Activated CD8-positive, alpha-beta memory T cell treated with anti-CD3 and anti-CD28 coated beads for 24 hours (primary cell): ENCODE measurements around the gene MAP7.

Experiments
- DNase-seq: peaks from one replicate; pipeline ENCODE4 v3.0.0-alpha.2; 2020

The MAP7 gene

DNA sequence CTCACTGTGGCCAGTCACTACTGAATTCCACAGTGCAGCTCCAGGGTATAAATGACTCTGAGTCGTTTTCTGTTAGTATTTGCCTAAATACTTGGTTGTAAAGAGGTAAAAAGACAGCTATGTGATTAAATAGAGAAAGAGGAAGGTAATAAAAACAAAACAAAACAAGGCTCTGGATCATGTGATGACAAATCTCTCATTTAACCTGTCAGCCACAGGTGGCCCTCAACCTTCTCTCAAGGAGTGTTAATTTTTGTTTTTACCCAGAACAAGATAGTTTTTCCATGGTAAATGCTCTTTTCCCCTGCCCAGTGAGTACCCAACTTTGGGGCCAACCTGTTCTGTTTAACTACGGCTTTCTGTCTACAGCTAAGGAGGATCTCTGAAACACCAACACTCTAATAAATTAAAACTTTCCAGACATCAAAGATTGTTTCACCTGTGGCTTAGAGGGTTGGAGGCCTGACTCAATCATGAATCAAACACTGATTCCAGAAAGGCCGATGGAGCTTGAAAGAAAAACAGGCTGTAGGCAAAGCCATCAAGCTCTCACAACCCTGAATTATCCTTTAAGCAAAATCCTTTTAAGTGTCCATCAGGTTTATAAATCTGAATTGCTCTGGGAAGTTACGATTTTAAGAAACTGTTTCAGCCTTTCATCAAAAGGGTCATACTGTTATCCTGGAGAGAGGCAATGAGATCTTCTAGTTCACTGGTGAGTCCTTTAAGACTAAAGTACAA, 179.1 kb downstream of the MAP7 start:
- no peak for DNase-seq

DNA sequence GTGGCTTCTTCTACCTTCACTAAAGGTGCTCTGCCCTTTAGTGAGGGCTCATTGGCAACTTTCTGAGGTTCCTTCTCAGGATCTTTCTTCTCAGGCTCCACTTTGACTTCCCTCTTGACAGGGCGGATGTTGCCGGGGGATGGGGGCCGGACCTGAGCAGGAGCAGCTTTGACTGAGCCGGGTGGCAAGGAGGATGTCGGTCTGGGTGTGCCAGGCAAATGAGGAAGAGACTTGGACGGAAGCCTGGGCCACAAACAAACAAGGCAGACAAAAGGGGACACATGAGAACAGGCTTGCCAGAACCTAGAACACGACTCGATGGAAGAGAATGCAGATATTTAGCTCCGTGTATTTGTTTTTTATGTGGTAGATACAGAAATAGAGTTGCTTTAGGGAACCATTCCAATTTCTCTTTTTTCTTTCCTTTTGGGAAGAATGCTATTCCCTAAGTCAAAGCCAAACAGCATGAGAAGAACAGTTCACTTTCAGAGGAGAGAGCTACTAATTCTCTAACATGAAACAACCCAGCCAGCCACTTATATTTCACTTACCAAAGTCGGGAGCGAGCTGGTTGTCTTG, 184.4 kb downstream of the MAP7 start:
- DNase-seq, result no peak

DNA sequence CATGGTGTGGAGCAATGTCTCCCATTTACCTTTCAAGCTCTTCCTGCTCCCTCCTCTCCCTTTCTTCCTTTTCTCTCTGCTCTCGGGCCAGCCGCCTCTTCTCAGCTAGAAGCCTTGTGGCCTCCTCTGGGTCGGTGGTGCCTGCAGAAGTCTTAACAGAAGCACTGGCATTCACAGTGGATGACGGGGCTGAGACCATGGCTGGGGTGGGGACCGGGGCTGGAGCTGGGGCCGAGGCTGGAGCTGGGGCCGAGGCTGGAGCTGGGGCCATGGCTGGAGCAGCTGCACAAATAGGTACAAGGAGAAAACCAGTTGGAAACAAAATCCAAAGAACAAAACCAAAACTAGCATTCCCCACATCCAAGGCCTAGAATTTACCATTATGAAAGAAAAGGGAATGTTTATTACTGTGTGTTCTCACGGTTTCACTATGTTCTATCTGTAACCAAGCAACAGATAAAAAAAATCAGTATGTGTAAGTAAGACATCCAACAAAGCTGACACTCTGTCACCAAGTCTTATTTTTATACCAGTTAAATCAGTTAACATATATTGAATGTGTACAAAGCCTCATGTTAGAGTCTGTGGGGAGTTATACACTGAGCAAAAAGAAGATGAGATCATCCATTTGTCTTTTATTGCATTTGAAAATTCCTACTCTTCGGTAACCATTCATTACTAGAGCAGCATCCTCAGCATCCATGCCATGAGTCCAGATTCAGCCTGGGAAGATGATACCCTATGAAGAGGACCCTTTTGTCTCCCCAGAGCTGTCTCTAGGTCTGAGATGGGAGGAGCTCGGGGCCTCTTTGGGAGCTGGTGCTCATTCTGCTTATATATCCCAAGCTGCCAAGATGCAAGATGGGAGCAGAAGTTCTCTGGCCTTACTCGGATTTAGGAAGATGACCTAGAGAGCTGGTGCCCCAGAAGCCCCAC, 187.5 kb downstream of the MAP7 start:
- DNase-seq, result no peak

DNA sequence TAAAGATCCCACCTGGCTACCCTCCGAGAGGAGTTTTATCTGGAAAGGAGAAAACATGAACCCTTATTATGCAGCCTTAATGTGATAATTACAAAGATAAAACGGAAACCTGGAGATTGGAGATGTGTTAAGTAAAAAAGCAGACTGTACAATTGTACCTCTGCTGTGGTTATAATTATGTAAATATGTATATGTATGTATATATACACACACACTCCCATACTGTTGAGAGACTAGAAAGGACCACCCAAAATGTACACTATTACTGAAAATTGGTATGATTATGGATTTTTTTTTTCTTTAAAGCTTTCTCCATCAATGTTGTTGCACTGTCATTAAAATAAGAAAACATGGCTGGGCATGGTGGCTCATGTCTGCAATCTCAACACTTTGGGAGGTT, 188.4 kb downstream of the MAP7 start:
- no peak for DNase-seq

DNA sequence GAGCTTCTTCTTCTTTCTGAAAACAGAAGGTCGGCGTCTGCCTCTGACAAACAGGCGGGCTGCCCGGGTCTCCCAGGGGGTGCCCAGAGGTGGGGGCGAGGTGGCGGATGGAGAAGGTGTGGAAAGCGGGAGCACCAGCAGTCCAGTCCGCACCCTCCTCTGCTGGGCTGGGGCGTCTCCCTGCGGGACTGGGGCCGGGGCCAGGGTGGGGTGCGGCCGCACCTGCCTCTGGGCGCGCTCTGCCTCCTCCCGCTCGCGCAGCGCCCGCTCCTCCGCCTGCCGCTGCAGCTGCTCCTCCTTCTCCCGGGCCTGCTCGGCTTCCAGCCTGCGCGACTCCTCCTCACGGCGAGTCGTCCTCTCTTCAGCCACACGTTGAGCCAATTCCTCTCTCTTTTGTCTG, 189.4 kb downstream of the MAP7 start:
- no peak for DNase-seq

DNA sequence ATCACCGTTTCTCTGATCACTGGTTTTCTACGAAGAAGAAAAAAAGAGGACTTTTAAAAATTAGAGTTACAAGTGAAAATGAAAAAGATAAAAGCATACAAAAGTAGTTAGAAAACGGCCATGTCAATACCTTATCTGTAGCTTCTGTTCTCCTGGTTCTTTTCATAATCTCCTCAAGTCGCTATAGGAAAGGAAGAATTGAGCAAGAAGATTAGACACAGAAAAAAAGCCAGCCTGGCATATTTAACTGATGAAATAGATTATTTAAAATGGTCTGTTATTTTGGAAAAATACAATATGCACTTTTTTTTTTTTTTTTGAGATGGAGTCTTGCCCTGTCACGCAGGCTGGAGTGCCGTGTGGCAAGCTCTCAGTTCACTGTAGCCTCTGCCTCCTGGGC, 190.4 kb downstream of the MAP7 start:
- DNase-seq, result no peak

DNA sequence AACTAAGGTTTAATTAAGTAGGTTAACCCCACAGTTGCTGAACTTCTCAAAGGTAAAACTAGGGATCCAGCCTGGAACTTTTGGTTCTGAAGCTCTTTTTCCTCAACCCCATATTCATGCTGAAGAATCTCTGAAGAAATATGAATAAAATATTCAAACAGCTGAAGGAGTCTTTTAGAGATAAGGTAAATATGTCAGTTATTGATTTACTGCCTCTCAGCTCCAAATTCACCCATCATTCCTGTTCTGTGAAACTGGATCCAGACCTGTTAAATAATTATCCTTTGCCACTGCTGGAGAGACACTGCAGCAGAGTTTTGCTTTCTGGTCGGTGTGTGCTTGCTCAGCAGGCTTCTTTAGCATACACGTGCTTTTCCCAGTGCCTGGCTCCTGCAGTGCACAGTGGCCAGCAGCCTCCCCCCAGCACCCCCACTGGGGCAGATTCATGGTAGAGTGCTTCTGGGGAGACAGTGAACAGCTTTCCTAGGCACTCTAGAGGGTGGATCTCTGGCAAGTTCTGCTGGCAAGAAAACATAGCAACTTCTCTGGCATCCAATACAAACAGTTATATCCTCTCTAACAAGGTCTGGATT, 198.6 kb downstream of the MAP7 start:
- DNase-seq, result no peak

DNA sequence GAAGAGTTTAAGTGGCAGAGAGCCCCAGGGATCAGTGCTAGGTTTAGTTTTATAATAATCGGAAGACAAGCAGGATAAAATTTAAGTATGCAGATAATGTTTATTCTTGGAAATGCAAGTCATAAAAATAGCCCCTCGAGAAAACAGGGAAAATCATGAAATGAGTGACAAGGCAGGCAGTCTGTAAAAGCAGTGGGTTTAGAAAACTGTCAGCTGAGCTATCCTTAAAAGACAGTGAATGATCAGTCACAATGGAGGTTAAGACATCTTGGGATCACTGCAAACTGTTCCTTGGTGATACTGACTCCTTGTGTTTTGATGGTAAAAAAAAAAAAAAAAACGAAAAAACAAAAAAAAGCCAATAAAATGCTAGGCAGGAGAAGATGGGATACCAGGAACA, 199.3 kb downstream of the MAP7 start:
- DNase-seq, result no peak

DNA sequence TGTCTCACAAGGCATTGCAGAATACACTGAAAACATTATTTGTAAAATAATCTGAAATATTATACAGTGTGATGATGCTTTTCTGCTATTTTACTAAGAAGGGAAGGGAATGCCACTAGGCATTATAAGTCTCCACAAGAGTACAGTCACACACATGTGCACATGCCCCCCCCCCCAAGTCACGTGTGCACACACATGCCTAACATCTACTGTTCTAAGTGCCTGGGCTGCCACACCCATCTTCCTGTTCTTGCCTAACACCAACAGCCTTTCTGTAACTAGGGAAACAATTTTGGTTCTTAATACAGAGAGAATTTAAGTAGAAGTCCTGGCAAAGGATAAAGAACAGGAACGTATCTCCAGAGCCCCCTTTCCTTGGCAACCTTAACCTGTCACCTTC, 202.4 kb downstream of the MAP7 start:
- no peak for DNase-seq

DNA sequence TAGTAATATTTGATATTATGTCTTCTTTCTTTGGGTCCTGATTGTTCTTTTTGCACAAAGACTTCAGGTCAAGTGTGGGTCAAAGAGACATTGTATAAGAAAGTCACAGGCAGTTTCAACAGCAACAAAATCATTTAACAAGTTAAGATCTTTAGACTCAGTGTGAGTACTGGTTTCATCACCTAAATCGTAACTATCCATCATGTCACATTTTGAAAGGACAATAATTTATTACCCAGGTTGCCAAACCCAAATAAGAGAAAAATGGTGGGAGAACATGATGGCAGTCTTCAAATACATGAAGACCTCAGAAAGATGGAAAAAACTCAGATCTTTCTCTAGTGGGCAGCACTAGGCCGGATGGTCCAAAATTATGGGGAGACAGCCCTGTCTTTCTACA, 205.1 kb downstream of the MAP7 start:
- DNase-seq, result no peak

DNA sequence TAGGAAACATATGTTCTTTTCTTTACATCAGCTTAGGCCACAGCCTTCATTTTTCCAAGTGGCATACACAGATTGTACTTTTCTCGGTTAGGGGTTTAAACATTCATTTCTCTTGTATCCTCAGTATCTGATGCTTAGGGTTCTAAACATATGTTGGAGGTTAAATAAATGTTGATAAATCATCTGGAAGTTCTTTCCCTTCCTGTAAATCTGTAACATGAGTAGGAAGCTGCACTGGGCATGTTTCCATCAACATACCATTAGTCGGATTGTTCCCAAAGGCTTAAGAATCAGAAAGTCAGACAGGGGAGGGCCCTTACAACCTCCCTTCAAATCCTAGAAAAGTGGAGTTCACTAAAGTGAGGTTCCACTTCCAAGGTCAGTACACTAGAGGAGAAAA, 205.8 kb downstream of the MAP7 start:
- DNase-seq, result no peak

DNA sequence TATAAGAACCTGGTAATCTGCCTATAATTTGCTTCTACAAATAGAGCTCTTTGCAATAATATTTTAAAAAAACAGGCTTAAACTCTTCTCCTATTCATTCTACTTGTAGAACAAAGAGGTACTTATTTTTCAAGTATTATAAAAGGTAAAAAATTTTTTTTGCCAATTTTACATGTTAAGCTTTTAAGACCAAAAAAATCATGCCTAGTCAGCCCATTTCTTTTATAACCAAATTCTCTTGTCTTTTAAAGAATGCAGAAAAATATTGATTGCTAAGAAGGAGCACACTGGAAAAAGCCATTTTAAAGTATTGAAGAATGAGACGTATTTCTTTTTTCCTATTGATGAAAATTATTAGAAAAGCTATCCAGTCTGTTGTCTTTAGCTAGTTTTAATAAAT, 206.5 kb downstream of the MAP7 start:
- DNase-seq, result no peak

DNA sequence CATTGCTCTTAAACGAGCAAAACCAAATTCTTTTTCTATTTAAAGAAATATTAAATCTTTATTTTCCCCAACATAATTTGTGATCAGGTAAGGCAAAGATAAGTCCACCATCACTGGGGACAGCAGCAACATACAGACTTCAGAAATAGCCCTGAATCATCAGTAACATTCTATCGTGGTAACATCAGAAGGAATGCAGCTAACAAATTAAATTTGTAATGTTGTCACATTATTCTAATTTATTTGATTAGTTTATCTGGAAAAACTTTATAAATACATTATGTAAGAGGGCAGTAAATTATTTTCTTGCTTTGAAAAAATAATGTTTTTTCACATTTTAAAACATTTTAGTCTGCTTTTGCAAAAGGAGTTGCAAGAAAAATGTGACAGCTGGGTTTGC, 206.9 kb downstream of the MAP7 start:
- no peak for DNase-seq

DNA sequence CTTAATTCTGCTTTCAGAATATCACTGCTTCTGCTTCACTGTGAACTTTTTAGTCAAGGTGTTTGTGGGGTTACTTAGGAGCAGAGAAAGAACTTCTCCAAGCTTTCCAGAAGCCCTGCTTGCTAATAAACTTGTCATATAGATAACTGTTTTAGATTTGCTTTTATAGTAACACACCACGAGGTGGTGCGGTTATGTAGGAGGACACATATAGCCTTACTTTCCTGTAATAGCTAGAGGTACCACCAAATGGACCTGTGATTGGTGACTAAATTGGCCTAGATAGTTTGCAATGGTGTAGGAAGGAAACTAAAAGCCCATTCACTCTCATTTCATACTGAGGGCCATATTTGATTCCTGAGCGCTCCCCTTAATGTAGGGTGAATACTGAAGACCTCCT, 208.3 kb downstream of the MAP7 start:
- DNase-seq, result no peak

DNA sequence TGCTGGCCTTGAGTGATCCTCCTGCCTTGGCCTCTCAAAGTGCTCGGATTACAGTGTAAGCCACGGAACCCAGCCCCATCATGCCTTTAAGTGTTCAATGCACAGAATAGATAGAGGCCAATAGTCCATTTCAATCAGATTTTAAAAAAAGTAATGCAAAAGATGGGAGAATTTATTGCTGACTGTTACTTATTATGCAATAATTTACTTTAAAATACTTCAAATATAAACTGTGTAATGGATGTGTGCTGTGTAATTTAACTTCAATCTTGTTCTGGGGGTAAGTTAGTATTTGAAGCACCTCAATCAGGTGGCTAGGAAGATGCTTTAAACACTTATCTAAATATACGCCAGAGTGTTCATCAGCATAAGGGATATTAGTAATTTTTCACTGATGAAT, 208.9 kb downstream of the MAP7 start:
- DNase-seq, result no peak

DNA sequence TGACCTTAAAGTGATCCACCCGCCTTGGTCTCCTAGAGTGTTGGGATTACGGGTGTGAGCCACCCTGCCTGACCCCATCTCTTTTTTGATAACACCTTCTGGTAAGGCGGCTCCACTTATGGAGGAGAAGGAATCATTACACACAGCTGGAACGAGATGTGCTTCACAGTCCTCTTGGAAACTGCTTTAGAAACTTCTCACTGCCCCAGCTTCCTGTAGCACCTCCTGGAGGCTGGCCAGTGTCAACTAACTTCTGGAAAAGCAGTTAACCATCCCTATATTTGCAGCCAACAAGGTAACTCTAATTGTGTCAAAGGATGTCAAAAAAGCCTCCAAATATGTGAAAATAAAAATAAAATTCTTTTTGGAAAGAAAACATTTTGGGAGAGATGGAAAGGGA, 211.7 kb downstream of the MAP7 start:
- no peak for DNase-seq

DNA sequence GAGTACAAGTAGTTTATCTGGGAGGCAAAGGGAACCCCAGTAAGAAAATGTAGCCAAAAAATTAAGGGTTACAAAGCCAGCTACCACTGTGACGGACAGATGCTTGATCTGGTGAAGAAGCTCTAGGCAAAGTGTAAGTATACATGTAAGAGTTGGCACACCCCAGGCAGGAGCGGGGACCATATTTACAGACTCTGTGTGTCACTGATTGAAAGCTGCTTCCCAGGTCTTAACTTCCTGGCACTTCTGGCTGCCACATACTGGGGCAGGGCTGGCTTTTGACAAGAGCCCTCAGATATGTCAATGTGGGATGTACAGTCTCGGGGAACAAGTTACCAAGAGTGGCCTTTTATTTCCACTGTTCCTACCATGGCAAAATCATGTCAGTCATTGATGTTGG, 212.6 kb downstream of the MAP7 start:
- no peak for DNase-seq

DNA sequence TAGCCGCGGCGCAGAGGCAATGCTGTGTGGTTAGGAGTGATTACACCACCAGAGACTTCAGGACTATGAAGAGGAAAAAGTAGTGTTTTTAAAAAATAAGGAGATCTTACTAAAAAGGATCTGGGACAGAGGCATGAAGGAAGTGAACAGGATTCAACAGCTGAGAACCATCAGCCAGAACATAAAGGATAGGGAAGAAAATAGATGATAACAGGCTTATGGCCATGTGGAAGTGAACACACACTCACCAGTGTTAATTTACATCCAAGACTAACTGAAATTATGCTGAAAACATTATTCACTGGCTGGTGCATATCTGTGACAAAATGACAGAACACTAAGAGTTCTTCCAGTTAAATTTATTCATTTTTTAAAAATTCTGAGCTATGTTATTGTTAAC, 213.1 kb downstream of the MAP7 start:
- no peak for DNase-seq

DNA sequence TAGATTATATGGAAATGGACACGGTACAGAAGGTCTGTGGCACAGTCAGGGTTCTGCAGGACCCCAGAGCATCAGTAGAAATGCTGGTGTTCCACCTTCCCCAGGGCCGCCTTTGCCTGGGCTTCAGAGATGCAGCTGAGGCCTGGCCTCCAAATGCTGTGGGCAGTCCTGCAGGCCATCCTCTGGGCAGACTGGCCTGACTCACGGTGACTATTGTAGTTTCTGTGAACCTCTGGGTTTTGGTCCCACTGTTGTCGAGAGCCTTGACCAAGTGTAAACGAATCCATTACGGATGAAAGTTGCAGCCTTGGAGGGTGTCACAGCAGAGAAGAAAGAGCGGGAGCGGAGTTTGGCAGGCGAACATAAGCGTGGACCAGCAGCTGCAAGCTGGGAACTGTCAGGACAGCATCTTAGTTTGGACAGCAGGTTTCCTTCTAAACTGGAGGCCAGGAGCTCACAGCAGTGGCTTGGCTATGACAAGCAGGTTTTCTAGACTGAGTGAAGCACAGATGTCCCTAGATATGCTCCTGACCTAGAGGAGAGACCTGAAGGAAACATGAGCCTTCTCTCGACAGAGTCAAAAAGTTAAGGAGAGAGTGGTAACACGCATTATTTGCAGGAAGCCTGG, 214.4 kb downstream of the MAP7 start:
- DNase-seq, result no peak

DNA sequence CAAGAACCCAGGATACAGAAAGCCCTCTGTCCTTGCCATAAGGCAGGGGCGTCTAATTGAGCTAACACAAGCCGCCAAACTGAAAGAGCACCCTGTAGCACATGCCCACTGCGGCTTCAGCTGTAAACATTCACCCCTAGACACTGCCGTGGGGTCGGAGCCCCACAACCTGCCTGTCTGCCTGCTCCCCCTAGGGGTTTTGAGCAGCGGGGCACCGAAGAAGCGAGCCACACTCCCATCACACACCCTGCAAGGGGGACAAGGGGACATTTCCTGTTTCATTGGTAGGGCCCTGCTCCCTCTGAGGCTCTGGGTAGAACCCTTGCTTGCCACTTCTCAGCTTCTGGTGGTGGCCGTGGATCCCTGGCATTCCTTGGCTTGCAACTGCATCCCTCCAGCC, 215.4 kb downstream of the MAP7 start:
- DNase-seq, result no peak

DNA sequence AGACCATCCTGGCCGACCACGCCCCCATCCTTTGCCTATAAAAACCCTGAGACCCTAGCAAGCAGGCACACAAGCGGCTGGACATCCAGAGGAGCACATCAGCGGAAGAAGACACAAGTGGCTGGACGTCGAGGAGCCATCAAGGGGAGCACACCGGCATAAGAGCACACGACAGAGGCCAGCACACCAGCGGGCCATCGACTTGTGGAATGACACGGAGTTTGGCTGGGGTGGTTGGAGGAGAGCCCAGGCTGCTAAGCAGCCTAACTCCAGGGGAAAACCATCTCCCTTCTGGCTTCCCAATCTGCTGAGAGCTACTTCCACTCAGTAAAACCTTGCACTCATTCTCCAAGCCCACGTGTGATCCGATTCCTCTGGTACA, 215.8 kb downstream of the MAP7 start:
- no peak for DNase-seq

DNA sequence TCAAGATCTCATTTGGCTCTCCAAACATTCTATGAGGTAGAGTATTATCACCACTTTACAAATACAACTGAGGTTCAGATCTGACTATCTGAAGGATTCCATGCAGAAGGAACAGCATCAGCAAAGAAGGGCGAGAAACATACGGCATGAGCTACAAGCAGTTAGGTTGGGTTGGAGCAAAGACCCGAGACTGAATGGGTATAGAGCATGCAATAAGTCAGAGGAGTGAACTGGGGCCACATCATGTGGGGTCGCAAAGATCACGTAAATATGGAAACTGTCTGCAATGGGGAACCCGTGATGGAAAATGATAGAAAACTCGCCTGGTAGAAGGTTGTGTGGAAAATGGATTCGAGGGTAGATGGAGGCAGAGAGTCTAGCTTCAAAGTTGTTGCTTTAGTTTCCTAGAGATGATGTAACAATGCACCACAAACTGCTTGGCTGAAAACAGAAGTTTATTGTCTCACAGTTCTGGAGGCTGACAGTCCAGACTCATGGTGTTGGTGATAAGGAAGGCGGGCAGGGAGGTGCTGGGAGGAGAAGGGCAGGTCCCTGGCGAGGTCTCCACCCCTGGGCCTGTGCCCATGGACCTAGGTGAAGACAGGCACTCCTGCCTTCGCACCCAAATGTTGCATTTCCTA, 216.3 kb downstream of the MAP7 start:
- no peak for DNase-seq

DNA sequence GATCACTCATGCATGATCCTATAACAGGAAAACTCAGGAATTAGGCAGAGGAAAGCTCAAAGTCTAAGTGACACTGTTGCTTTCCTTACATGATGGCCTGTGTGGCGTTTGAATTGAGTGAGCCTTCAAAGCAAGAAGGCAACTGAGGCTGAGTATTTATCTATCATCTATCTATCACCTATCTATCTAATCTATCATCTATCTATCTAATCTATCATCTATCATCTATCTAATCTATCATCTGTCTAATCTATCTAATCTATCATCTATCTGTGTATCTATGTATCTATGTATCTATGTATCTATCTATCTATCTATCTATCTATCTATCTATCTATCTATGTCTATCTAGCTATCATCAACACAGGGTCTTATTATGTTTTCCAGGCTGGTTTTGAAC, 218.8 kb downstream of the MAP7 start:
- DNase-seq, result no peak
